GM10248 (cell line): ENCODE data around the gene ASPHD2.

Experiments used
- CTCF ChIA-PET: fragments of 300-600 bp; sonication (Branson Sonifier 250); formaldehyde crosslinking; extraction: SDS; loops from one replicate; lab custom pipeline; 2021; ENCODE audit warnings: antibody characterized with exemption; lab: Yijun Ruan, JAX
- POLR2A ChIA-PET: fragments of 350-650 bp; sonication (Branson Sonifier 250); formaldehyde crosslinking; extraction: SDS; loops from one replicate; lab custom pipeline; 2020; ENCODE audit warnings: antibody characterized with exemption; lab: Yijun Ruan, JAX
- DNase-seq: peaks from one replicate; pipeline ENCODE4 v3.0.0; 2012; ENCODE audit errors: extremely low spot score
- TF ChIP-seq, protein P1 (sequence below): IDR thresholded peaks from 2 replicates; pipeline ENCODE4 v1.5.1; 2012; ENCODE audit warnings: mild to moderate bottlenecking, low read depth; ENCODE audit errors: extremely low read depth, missing control alignments, control extremely low read depth

ASPHD2 gene

DNA sequence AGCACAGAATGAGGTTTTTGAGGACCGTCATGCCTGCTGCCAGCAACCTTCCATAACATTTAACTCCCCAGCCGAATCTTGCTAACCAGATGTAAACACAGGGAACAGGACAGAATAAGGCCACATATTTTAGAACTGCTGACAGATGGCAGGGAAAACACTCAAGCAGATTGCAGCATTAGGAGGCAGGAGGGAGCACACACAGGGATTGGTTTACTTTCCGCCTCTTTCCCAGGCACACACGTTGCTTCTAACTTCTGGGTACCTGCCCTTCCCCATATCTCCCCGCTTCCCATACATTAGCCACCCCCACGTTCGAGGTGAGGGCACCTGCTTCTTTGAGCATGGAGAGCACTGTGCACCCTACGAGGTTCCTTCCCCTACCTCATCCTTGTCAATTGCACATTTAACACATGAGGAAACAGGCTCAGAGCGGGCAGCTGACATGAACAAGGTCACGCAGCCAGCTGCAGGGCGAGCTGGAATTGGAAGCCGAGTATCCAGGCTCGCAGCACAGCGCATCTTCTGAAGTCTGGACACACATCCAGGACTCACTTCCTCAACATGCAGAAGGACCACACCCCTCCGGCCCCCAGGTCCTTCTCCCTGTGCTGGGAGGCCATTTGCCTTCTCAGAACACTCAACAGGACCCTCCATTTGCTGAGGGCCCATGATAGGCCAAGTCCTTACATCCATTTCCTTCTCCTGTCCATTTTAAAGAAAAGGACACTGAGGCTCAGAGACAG lies 18.7 kb downstream of the ASPHD2 start:
- DNase-seq: no peak
- TF ChIP-seq, protein P1, sequence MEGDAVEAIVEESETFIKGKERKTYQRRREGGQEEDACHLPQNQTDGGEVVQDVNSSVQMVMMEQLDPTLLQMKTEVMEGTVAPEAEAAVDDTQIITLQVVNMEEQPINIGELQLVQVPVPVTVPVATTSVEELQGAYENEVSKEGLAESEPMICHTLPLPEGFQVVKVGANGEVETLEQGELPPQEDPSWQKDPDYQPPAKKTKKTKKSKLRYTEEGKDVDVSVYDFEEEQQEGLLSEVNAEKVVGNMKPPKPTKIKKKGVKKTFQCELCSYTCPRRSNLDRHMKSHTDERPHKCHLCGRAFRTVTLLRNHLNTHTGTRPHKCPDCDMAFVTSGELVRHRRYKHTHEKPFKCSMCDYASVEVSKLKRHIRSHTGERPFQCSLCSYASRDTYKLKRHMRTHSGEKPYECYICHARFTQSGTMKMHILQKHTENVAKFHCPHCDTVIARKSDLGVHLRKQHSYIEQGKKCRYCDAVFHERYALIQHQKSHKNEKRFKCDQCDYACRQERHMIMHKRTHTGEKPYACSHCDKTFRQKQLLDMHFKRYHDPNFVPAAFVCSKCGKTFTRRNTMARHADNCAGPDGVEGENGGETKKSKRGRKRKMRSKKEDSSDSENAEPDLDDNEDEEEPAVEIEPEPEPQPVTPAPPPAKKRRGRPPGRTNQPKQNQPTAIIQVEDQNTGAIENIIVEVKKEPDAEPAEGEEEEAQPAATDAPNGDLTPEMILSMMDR: no peak
- CTCF ChIA-PET: interaction anchor here (1.2 to 2.8 kb wide), 2 partner anchors 13 to 87 kb away, joined by 3 to 24 read pairs; no protein-coding TSS in a partner anchor
- POLR2A ChIA-PET: no interaction called here

DNA sequence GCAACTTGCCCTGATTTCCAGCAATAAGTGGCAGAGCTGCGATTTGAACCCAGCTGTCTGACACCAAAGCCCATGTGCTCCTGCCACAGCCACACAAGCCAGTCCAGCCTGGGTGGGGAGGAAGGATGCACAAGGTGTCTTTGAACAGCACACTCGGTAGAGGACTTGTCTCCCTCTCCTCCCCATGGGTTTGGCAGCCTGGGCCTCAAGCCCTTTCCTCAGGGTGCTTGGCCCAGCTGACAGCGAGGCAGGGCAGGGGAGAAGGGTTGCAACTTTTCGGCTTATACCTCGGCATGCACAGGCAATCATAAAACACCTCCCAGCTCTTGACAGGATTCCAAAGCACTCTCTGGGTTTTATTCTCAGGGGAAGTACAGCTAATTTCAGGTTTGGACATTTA lies 19.3 kb downstream of the ASPHD2 start:
- ChIA-PET CTCF (interaction anchor here (1.2 to 2.8 kb wide), 3 partner anchors 13 to 87 kb away, joined by 3 to 24 read pairs (median 3); no protein-coding TSS in a partner anchor), POLR2A (no interaction called here)
- DNase-seq: no peak
- TF ChIP-seq, protein P1: no peak

DNA sequence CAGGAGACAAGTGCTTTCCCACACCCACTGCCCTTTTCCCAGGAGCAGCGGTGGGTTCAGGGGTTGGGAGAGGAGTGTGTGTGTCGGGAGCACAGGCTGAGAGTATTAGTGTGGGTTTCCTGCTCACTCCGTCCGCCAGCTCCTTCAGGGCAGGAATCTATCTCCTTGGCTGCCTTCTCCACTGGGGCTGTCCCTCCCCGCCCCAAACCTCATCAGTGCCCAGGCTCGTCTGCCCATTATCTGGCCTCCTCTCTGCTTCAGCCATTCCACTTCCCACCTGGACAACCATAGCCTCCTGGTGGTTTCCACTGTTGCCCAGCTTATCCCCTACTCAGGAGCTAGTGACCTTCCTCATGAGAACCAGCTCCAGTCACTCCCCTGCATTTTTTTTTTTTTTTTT lies 19.9 kb downstream of the ASPHD2 start:
- no peak for DNase-seq
- TF ChIP-seq, protein P1: no peak
- ChIA-PET POLR2A (no interaction called here), CTCF (interaction anchor here (1.2 to 2.8 kb wide), 3 partner anchors 12 to 88 kb away, joined by 3 to 24 read pairs (median 3); no protein-coding TSS in a partner anchor)

DNA sequence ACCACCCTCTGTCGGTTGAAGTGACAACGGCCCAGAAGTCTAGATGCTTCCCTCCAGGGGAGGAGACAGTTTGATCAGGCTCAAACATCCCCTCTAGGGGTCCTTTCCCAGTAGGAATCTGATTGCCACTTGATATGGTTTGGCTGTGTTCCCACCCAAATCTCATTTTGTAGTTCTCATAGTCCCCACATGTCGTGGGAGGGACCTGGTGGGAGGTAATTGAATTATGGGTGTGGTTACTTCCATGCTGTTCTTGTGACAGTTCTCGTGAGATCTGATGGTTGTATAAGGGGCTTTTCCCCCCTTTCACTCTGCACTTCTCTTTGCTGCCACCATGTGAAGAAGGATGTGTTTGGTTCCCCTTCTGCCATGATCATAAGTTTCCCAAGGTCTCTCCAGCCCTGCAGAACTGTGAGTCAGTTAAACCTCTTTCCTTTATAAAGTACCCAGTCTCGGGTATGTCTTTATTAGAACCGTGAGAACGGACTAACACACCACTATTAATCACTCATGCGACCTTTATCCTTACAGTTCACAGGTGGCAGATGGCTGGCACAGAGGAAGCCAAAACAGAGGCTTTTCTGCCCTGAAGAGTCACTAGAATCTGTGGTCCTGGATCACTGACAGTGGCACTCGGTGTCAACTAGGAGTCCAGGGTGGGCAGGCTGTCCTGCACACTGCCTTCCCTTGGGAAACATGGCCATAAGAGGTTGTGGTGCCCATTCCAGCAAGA lies 21.6 kb downstream of the ASPHD2 start:
- no peak for DNase-seq
- CTCF ChIA-PET: interaction anchor here (2.8 kb wide), 1 partner anchor 10 kb away, joined by 24 read pairs; no protein-coding TSS in a partner anchor
- TF ChIP-seq, protein P1: no peak
- POLR2A ChIA-PET: no interaction called here

DNA sequence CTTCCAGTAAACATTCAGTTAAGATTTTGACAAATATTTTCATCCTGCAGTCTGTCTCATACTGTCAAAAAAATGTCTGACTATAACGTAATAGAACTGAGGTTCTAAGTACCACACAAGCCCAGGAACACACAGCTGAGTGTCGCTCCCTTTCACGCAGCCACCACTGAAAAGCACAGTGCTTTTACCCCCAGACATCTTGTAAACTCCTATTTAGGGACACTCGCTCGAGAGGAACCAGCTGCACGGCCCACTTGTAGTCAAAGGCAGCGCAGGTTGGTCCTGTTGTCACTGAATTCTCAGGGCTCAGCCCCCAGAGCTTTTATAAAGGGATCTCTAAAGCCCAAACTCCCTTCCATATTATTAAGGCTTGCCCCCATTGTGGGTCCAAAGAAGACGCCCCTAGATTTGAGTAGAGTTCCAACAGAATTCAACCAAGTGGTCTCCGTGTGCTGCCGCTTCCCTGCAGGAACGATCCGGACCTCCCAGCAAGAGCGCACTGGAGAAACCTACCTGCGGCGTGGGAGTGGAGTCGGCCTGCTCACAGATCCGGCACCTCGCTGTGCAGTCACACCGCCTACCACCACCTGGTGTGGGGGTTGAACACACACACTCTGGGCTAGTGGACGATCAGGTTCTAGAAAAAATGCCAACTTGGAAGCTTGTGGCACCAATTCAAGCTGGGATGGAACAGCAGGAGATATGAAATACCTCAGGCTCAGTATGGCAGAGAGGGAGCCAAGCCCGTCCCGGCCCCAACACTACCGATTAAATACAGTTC lies 23.4 kb downstream of the ASPHD2 start:
- POLR2A ChIA-PET: no interaction called here
- no peak for DNase-seq
- TF ChIP-seq, protein P1: no peak
- CTCF ChIA-PET: interaction anchor here (0.9 to 3.0 kb wide), 3 partner anchors 10 to 91 kb away, joined by 3 to 9 read pairs (median 3); no protein-coding TSS in a partner anchor

DNA sequence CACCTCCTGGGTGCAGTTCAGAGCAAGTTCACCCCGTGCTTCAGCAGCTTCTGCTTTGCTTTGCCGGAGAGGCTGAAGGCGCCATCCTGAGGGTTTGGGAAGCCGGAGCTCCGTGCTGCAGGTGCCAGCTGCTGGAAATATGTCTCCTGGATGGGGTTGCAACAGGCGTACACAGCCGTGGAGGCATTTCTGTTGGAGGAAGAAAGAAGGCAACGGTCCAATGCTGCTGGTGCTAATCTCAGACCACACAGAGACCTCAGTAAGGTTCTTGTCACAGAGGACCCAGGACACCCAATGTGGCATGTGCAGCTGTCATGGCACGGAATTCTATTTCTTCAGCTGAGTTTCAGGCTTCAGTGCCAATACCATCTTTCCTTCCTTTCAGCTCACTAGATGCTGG lies 24.2 kb downstream of the ASPHD2 start:
- CTCF ChIA-PET: interaction anchor here (0.9 to 3.0 kb wide), 4 partner anchors 9 to 92 kb away, joined by 3 to 9 read pairs (median 4); no protein-coding TSS in a partner anchor

More for the DNA sequence above, 24.2 kb downstream of the ASPHD2 start:
- TF ChIP-seq, protein P1: no peak
- DNase-seq: no peak
- POLR2A ChIA-PET: no interaction called here
